Mucosa of descending colon (tissue), 3 donors: Measurements from ENCODE around the gene HDAC7. TPM values are rescaled to one million over a fixed set of nuclear protein-coding genes. Genes with fewer than 3 reads are reported as not detected.

ENCODE experiments used
- ATAC-seq: fragments of 200-7000 bp; cut with Tn5 transposase; one replicate; pipeline ENCODE4 v1.9.1; 2020; ENCODE audit warnings: mild to moderate bottlenecking, moderate library complexity
- DNase-seq, 3 donors: peaks; one replicate each; pipeline ENCODE4 v3.0.0-alpha.2; 2020
- H3K36me3 ChIP-seq: fragments of 200-600 bp; one replicate; pipeline ENCODE4 v1.8.0; 2021; ENCODE audit warnings: low read depth, mild to moderate bottlenecking
- H3K4me1 ChIP-seq: fragments of 200-600 bp; one replicate; pipeline ENCODE4 v1.8.0; 2021; ENCODE audit warnings: low read depth, mild to moderate bottlenecking
- H3K4me3 ChIP-seq: fragments of 200-600 bp; one replicate; pipeline ENCODE4 v1.8.0; 2021; ENCODE audit warnings: mild to moderate bottlenecking
- H3K9me3 ChIP-seq: fragments of 200-600 bp; one replicate; pipeline ENCODE4 v1.8.0; 2021; ENCODE audit warnings: mild to moderate bottlenecking
- intact Hi-C, 2 donors: fragments of 100-400 bp; cut with DNase I in 1 of 2; cut with micrococcal nuclease in 1 of 2; formaldehyde crosslinking; loops; one replicate each; pipeline versions ENCODE4 v1.11.0 to v1.11.1; 2022; cut with DNase I, micrococcal nuclease
- total RNA-seq, 3 donors: library from RNA; stranded (reverse); fragmentation: NEBNext Ultra II Directional in 2 of 3; extraction: Animal tissue kit (Norgen Biotek cat#: 25700) in 2 of 3; gene quantifications; one replicate each; pipeline versions ENCODE4 v1.2.1 to v1.2.4, GENCODE V29; 2021 to 2023
- TF ChIP-seq, protein P1 (sequence below): fragments of 200-600 bp; IDR thresholded peaks from one replicate; pipeline ENCODE4 v1.8.0; 2022; ENCODE audit warnings: antibody characterized with exemption, mild to moderate bottlenecking
- donor health status: DM: no; HTN: no; CAD: no; lungs with moderate emphysema.
- donor health status: DM: no; HTN: no; CAD: no.
- donor health status: DM: no; HTN: yes; CAD: no.

Gene HDAC7
- total RNA-seq, 3 donors from 2014 or later: 19.5 to 67.4 (median 33.2) TPM

DNA sequence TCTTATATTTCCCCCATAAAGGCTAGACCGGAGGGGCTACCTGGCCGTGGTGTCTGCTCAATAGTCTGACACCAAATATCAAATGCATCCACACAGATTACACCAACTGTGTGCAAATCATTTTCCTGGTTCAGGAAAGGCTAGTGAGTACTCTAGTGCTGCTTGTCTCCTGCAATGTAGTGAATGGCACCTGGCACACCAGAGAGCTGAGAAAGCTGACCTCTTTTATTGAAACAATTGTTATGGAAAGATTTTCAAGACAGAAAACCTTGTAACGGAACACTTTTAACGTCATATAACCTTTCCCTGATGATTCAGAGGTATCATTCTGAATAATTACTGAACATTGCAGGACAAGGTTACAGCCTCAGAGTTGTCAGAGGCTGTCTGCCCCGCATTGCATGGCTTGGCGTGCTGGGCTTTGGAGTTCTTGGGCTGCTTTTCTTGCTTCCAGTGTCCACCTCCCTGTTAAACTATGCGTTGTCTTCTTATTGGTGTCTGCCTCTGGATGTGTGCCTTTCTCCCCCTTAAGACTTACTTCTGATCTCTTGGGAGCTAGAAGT lies 40.7 kb upstream of the HDAC7 start:
- Histone ChIP-seq H3K9me3 (no peaks in the 10 kb centered on the region), H3K4me3 (no peak overlapping the region), H3K4me1 (no peaks in the 10 kb centered on the region), H3K36me3 (peaks cover 9% of the 10 kb centered on the region)
- ATAC-seq: no peak
- intact Hi-C loops: no loop called here
- TF ChIP-seq, protein P1, sequence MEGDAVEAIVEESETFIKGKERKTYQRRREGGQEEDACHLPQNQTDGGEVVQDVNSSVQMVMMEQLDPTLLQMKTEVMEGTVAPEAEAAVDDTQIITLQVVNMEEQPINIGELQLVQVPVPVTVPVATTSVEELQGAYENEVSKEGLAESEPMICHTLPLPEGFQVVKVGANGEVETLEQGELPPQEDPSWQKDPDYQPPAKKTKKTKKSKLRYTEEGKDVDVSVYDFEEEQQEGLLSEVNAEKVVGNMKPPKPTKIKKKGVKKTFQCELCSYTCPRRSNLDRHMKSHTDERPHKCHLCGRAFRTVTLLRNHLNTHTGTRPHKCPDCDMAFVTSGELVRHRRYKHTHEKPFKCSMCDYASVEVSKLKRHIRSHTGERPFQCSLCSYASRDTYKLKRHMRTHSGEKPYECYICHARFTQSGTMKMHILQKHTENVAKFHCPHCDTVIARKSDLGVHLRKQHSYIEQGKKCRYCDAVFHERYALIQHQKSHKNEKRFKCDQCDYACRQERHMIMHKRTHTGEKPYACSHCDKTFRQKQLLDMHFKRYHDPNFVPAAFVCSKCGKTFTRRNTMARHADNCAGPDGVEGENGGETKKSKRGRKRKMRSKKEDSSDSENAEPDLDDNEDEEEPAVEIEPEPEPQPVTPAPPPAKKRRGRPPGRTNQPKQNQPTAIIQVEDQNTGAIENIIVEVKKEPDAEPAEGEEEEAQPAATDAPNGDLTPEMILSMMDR: no peak
- no peak for DNase-seq

DNA sequence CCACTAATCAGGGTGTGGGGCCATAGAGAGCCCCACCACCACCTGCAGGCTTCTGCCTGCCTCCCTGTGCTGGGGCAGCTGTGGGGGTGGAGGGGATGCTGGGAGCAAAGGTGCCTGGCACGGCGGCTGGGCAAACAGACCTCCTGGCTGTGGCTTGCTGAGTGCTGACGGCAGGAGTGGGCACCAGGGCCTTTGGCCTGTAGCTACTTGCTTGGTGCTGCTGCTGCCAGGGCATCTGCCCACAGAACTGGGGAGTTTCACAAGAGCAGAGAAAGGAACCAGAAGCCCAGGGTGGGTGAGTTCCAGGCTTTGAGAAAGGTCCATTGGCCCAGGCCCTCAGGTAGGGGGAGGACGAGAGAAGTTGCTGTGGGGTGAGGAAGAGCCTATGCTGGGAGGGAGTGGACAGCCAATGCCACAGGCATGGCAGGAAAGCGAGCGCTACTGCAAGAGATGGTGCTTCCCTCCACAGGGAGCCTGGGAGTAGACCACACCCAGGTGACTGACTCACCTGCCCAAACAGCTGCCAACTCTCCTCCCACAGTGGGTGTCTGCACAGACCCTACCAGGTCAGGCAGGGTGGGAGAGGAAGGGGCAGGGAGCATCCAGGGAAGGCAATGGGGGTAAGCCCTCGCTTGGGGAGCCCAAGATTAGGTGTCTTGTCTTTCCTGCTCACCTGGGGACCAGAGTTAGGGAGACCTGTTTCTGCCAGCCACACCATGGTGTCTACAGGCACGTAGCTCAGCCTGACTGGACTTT lies 39.0 kb upstream of the HDAC7 start:
- Histone ChIP-seq H3K9me3 (no peaks in the 10 kb centered on the region), H3K36me3 (peaks cover 4% of the 10 kb centered on the region), H3K4me1 (no peaks in the 10 kb centered on the region), H3K4me3 (no peak overlapping the region)
- TF ChIP-seq, protein P1: no peak
- intact Hi-C loops: no loop called here
- DNase-seq (no peak), ATAC-seq (peak; percentile 69)

DNA sequence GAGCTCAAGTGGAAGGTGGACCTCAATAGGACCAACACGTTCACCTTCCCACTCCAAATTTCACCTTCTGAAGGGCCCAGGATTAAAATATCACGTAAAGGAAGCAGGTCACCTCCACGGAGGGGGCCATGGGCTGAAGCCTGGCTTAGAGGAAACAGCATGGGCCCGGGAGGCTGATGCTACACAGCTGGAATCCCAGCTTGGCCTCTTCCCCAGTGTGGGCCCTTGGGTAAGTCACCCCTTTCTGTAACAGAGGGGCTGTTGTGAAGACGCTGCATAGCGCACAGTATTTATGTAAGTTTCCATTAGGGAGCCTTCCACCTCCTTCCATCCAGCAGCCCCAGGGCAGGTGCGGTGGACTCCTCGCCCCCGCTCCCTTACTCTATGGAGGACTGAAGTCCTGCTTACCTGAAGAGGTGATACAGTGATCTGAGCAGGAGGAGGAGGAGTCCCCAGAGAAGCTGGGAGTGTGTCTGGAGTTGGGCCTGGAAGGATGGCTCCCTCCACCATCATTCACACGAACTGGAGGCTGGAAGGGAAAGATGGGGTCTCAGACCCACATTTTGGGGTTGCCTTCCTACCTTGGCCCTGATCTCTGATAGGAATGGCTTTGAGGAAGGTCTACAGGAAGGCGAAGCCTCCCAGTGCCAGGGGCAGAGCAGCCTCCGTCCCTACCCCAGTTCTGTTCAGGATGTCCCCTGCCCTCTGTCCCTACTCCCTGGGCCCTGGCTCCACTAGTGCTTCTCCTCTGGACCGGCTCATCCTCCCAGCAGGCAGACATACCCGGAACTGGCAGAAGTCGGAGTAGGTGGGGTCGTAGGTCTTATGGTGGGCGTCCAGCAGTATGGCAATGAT lies 37.2 kb upstream of the HDAC7 start:
- ATAC-seq (no peak), DNase-seq (no peak)
- Histone ChIP-seq H3K4me1 (no peaks in the 10 kb centered on the region), H3K36me3 (peaks cover 4% of the 10 kb centered on the region), H3K9me3 (no peaks in the 10 kb centered on the region), H3K4me3 (no peak overlapping the region)
- intact Hi-C loops: no loop called here
- TF ChIP-seq, protein P1: no peak

DNA sequence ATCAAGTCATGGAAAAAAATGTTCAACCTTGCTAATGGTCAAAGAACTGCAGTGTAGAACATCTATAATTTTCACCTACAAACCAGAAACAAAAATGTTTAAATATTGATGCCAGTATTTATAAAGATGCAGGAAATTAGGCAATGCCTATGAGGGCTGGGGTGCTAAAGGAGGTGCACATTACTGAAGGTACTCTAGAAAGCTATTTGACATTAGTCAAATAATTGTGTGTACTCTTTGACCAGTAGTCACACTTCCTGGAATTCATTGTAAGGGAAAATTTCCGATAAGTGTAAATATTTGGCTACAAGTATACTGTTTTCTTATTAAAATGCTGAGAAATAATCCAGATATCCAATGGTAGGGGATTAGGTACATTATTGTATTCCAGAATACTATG lies 36.4 kb upstream of the HDAC7 start:
- Histone ChIP-seq H3K36me3 (peaks cover 4% of the 10 kb centered on the region), H3K9me3 (no peaks in the 10 kb centered on the region), H3K4me3 (no peak overlapping the region), H3K4me1 (no peaks in the 10 kb centered on the region)
- TF ChIP-seq, protein P1: no peak
- intact Hi-C loops: no loop called here
- DNase-seq (no peak), ATAC-seq (no peak)

DNA sequence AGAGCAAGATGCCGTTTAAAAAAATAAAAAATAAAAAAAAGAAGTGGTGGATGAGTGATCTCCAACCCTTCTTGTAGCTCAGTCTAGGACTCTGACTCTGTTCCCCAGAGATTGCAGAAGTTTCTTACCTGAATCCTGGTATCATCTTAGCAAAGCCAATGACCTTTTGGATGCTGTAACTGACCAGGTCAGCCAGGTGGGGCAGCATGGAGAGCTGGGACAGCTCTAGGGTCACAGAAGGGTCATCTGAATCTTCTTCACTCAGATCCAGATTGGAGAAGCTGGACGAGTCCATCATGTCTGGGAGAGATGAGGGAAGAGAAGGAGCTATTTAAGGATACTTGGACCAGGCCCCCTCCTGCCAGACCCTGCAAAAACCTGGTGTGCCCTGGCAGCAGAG lies 35.8 kb upstream of the HDAC7 start:
- ATAC-seq: no peak
- H3K4me1 ChIP-seq: no peaks in the 10 kb centered on the region
- no peaks in the 10 kb centered on the region for H3K9me3 ChIP-seq
- TF ChIP-seq, protein P1: no peak
- H3K4me3 ChIP-seq: no peak overlapping the region
- no peak for DNase-seq
- intact Hi-C loops: no loop called here
- peaks cover 4% of the 10 kb centered on the region for H3K36me3 ChIP-seq
